NCI-H1930 (cell line): ENCODE measurements around the gene ITGA1.
"Not testable (repeated sequence)": the region's sequence is repeated elsewhere in the genome, so short reads cannot be mapped to it uniquely, and the experiment has no call there.

ENCODE experiments used
- DNase-seq, 2 experiments: peaks; one replicate each; lab custom pipeline; 2025; lab: John Stamatoyannopoulos, UW

The ITGA1 gene

DNA sequence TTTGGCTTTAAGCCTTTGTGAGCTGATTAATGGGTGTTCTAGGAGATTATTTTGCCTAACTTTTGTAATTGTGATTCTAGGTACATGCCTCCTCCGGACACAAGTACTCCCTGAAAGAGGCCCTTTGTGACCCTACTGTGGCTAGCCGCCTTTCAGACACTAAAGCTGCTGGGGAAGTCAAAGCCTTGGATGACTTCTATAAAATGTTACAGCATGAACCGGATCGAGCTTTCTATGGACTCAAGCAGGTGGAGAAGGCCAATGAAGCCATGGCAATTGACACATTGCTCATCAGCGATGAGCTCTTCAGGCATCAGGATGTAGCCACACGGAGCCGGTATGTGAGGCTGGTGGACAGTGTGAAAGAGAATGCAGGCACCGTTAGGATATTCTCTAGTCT is 13.6 kb downstream of the ITGA1 start:
- no peak for DNase-seq

DNA sequence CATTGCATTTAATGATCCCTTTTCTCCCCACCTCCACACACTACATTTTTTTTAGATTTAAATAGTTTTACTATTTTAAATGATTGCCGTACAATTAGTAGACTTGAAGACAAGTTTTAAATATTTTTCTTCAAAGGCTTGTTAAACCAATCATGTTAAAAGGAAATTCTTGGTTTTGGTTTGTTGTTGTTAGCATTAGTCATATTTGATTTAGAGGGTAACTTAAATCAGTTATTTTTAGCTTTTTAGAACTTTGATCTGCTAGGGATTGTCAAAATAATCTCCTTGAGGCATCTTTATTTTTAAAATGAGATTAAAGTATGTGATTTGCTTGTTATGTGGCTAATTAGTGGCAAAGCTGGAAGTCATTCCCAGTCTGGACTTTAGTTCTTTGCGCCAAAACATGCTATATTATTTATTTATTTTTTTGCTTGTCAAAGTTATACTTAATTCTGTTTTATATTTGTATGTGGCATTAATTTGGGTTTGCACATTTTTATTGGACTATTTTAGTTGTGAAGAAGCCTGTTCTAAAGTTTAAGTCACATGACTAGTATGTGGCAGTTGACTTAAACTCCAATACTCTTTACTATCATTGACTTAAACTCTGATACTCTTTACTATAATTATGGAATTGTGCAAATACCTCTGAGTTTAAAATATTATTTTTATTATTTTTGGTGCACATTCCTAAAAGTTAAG is 14.7 kb downstream of the ITGA1 start:
- DNase-seq: no peak

DNA sequence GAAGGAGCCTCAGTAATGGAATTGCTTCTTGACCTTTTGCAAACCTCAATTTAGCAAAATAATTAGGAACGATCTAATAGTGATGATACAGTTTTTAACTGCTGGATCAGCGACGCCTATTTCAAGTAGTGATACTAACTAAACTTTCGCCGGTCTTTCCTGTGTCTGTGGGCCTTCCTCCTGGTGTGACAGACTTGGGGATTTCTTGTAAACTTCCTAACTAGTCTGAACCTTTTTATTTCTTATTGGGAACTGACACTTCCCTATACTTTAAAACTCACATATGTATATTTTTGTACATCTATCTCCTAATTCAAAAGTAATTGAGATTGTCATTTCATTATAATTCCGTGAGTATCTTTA is 15.2 kb downstream of the ITGA1 start:
- no peak for DNase-seq

DNA sequence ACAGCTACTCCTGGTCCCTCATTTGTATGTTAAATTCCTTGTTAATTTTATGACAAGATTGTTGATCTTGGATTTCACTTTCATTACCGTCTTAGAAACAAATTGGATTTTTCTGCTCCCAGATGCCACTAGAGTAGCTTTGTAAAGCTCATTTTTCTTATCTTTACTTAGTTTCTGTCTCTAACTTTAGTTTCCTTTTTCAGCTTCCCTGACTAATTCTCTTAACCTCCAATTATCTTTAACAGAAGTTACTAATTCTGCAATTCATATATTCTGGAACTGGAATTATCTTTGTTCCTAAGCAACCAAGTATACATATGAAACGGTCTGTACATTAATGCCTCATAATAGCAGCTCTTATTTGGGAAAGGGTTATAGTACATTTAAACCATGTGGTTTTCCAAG is 16.7 kb downstream of the ITGA1 start:
- DNase-seq: no peak

DNA sequence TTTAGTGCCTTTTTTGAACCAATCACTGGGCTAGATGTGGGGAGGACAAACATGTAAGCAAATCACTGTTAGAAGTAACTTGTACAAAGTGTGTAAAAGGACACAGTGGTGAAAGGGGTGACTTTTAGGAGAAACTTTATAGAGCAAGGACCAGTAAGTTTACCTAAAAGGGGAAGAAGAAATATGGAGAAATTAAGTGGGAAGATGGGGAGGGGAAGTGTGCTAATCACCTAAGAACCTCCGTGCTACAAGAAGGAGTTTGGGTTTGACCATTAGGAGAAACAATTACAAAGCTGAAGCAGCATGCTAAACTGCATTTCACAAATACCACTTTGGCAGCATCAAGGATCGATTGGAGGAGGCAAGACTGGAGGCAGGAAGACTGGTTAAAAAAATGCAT is 17.3 kb downstream of the ITGA1 start:
- DNase-seq: no peak

DNA sequence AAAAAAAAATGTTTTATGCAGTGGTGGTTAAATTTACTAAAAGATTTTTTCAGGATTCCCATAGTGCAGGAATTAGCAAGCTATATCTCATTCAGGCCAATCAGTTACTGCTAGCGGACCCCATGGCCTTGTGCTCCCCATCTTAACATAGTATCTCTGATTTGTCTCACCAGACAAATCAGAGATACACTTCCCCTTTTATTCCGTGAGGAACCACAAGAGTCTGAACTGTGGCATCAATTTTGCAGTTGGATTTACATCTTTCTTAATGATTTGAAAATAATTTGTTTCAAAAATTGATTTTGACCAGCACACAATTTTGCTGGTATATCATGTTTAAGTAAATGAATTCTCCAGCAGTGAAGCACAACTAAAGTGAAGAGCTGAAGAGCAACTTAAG is 17.9 kb downstream of the ITGA1 start:
- DNase-seq: no peak

DNA sequence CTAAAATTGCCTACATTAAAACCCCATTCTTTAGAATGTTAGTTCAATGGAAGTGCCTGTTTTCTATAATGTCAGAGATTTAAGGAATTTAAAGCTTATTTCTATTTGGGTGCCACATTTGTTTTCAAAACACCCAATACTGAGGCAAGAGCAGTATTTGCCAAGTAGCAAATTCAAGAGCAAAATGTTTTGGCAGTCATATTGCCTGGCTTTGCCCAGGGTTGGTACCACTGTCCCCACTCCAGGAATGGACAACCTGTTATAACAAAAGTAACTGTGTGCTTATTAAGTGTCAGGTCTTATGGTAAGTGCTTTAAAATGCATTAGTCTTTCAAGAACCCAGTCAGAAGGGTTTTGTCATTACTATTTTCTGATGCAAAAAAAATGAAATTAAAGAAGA is 19.3 kb downstream of the ITGA1 start:
- no peak for DNase-seq

DNA sequence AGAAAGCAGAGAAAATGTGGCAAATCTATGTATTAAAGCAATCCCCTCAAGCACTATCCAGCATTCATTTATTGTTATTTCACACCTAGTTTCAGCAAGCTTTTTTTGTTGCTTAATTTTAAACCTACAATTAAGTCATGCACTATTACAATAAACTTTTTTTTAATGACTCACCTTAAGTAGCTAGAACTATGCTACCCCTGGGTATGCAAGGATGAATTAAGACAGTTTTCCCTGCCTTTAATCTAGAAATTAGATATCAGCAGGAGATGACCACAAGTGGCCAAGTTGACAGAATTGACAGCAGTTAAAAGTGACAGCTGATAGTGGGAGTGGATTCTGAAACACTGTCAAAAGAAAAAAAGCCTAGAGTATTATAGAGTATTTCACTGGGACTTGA is 20.0 kb downstream of the ITGA1 start:
- no peak for DNase-seq

DNA sequence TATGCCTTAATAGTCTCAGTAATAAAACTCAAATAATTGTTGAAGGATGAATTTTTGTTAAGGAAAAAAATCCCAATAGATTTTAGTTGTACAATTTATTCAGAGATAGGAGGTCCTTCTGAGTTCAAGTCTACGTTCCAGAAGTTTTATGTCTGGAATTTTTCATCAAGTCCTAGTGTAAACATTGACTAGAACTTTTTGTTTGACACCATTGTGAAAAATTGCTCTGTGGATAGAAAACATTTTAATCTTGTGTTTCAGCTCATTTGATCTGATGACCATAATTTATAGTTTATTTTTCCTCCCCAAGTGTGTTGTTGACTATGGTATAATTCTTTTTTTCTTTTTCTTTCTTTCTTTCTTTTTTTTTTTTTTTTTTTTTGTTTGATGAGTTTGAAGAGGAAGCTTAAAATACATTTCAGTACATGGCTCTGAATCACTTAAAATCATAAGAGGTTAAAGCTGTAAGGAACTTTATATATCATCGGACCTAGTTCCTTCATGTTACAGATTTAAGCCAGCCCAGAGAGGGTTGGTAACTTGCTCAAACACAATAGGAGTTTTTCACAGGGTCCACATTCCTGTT is 20.7 kb downstream of the ITGA1 start:
- DNase-seq: no peak

DNA sequence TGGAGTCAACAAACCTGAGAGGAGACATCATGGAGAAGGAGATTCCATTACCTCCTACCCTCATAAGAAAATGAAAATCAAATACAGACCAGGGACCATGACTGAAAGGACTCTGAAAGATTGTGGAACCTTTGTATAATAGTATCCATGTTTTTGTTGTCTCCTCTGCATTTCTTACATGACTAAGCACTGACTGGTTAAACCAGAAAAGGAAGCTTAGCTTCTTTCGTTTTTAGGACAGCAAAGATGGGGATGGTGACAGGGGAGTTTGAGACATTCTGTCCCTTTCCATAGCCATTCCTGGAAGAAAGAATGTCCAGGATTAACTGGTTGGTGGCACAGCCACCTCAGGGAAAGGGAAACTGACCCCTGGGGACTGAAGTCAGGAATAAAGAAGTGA is 22.2 kb downstream of the ITGA1 start:
- DNase-seq: no peak

DNA sequence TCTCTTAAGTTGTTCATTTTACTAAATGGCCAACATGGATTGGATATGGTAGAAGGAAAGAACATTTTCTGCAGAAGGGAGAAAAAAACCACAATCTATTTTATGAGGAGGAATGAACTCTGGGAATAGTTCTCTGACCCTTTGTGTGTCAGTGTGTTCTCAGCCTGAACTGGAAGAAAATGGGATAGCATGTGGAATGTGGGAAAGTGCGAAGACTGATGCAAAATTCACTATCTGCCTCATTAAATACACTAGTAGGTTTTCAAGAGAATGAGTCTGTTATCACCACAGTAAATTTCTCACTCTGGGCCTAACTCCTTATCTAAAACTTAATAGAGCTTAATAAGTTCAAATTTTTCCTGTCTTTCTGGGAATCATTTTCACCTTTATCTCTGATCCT is 22.7 kb downstream of the ITGA1 start:
- no peak for DNase-seq

DNA sequence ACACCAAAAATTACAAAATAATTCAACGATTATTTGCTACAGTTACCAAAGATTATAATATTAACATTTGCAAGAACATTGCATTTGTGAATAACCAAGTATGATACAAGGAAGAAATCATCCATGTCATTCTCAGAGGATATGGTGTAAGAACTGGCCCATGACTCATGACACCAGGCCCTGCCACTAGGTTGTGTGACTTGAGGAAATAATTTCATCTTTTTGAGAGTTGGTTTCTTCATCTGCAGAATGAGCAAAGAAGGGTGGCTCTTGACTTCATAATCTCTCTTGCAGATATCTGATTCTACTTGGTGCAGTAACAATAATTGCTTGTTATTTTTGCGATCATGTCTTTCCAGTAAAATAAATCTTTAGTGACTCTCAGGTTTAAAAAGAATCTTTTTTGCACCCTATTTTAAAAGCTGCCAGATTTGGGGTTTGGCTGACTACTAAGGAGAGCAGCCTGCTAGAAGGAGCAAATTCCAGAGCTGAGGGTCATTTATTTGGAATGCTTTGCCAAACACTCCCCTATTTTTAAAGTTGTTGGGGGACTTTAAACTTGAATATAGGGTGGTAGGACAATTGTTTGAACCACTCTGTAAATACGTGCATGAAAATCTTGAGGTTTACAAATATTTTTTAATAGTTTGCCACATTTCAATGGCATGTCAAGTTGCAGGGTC is 23.5 kb downstream of the ITGA1 start:
- DNase-seq: no peak

DNA sequence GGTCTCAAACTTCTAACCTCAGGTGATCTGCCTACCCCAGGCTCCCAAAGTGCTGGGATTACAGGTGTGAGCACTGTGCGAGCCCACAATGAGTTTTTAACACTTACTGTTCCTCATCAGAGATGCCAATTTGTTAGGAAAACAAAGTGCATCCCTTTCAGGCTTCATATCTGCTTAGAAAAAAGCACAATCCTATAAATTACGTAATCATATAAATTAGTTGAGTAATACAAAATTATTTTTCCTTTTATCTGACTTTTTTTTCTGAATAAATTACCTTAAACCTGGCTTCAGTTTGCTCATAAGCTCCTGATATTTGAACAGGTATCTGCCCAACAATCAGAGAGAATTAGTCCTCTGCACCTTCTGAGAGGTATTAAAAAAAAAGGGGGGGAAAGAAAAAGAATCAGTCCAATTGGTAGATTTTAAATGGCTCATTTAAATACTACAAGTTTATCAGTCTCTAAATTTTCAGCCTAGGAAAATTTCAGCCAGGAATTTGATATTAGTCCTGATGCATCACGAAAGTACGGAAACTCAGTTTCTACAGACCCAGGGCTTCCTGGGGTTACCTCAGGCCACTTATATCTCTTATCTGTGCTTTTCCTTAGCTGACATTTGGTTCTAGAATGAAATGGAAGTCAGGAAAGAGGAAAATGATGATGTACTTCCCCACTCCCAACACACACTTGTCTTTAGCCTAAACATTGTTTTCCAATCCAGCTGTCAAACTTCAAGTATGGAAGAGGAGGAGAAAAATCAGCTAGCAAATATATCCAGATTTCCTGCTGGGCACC is 26.8 kb downstream of the ITGA1 start:
- no peak for DNase-seq

DNA sequence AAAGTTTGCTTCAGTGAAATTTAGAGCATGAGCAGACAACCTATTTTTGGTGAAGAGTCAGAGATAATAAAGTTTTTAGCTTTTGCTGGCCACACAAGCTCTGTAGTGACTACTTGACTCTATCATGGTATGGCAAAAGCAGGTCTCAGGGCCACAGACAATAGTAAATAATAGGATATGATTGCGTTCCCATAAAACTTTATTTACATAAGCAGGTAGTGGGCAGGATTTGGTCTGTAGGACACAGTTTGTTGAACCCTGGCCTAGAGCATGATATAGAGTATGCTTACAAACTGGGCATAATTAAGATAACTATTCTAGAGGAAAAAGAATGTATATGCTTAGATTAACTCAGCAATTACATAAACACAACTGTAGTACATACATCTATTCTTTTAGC is 30.1 kb downstream of the ITGA1 start:
- DNase-seq: no peak

DNA sequence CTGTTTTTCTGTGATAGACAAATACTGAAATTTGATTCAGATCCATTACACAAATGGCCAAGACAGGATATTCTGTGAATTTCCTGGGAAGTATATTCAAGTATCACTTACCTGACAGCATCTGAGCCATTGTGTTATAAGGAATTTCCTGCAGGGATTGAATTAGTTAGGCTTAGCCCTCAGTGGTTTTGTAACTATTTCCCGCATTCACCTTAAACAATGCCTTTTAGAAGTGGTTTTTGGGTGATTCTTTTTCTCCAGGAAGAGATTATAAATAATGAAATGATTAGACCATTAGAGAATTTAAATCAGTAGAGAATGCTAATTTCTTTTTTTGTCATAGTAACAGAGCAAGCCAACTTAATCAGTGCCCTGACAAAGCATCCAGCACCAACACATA is 30.6 kb downstream of the ITGA1 start:
- no peak for DNase-seq

DNA sequence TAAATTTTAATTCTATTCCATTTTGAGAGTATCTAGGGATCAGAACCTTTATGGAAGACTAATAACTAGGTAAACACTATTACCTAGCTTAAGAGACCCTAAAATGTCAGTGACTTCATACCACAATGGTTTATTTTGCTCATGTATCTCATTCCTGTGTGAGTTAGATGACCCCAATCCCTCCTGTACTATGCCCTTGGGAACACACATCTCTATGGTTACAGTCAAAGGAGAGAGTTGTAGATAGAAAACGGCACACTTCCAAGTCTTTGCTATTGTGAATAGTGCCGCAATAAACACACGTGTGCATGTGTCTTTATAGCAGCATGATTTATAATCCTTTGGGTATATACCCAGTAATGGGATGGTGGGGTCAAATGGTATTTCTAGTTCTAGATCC is 31.1 kb downstream of the ITGA1 start:
- DNase-seq: not testable (repeated sequence)

DNA sequence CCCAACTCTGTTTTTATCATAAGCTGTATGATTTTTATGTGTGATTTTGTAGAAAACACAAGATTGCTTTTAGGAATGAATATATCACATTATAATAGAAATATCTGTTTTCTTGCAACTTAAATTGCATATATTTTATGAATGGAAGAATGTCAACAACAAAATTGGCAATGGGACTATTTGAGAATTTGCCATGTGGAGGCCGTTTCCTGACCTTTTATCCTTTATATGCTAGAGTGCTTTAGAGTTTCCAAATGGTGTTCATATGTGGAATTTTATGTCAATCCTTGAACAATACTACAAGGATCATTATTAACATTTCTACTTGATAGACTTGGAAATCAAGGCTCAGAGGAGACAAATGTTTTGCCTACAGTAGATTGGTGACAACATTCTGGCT is 34.2 kb downstream of the ITGA1 start:
- DNase-seq: no peak

DNA sequence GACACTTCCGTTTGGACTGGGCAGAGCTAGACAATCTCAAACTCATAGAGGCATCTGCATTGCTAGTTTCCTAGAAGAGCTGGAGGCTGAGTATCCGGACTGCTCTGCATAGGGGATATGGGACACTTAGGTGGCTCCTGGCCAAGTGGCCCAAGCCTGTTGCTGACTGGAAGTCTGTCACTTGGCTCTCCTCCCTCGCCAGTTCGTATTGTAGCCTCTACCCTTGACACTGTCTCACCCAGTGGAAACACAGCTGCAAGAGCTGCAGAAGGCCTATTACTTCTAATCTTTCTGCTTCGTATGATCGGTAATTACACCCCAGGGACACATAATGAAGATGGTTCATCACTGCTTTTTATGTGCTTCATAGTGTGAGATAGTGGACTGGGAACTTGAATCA is 34.7 kb downstream of the ITGA1 start:
- no peak for DNase-seq

DNA sequence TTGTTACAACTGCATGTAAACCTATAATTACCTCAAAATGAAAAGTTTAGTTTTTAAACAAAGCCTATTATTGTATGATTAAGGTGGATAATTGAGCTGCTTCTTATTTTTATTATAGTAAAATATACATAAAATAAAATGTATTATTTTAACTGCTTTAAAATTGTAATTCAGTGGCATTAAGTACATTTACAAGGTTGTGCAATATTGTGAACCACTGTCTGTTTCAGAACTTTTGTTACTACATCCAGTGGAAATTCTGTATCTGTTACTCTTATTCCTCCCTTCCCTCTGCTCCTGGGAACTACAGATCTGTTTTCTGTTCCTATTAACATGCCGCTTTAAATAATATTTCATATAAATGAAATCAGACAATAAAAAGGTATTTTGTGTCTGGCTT is 37.1 kb downstream of the ITGA1 start:
- no peak for DNase-seq

DNA sequence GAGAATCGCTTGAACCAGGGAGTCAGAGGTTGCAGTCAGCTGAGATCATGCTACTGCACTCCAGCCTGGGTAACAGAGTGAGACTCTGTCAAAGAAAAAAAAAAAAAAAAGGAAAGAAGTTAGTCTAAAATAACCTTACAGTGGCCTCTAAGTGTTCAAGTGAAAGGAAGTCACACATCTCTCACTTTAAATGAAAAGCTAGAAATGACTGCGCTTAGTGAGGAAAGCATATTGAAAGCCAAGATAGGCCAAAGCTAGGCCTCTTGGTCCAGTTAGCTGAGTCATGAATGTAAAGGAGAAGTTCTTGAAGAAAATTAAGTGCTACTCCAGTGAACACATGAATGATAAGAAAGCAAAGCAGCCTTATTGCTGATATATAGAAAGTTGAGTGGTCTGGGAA is 38.1 kb downstream of the ITGA1 start:
- no peak for DNase-seq

DNA sequence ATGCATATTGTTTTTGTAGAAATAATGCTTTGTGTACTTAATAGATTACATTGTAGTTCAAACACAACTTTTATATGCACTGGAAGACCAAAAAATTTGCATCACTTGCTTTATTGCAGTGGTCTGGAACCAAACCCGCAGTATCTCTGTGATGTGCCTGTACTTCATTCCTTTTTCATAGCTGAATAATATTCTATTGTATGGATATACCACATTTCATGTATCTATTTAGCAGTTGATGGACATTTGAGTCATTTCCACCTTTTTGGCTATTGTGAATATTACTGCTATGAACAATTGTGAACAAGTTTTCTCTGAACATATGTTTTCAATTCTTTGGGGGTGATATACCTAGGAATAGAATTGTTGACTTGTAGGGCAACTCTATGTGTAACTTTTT is 40.1 kb downstream of the ITGA1 start:
- no peak for DNase-seq

DNA sequence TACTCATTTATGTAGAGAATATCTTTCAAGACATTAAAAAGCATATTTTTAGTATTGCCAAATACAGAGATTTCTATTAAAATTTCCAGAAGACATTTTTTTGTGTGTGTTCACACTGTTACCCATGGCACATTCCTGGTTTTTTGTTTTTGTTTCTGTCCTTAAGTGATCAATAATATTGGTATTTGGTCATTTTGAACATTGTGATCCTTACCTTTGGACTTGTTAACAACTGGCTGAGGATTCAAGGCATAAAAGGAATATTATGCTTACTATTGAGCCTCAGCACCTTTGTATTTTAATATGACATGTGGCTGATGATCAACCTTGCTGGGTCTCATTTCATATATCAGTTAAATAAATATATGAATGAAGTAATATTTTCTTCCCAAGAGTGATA is 41.9 kb downstream of the ITGA1 start:
- DNase-seq: no peak

DNA sequence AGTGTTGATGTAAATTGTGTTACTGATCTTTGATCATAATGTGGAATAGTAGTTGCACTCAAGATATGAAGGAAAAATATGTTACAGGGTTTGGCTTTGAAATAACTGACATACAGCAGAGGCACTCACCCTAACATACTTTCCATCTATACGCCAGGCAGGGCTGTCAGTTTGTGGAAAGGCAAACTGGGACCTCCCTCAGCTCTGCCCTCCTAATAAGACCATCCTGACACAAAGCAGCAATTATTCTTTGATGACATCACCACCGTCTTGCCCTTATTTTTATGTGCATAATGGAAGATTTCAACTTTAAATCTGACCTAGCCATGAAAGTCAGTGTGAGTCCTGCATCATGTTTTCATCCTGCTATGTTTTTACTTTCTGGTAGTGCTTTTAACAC is 42.9 kb downstream of the ITGA1 start:
- DNase-seq: no peak
